ENCODE measurements around the gene DPEP3. TPM values are rescaled to one million over a fixed set of nuclear protein-coding genes. Genes with fewer than 3 reads are reported as not detected.

Gene DPEP3
- total RNA-seq, 2 donors from 2014 or later: not detected

- peaks cover 0 to 76% of the 10 kb centered on the region in 2 donors for H3K4me1 ChIP-seq
- H3K36me3 ChIP-seq: peaks cover 36% of the 10 kb centered on the region
- no peak for DNase-seq (ENCODE audit: low spot score)
- no peak for TF ChIP-seq CTCF (IDR thresholded peaks at IDR 0.05)
- peak overlapping the region; percentile 88 to 99 for H3K4me3 ChIP-seq
- no peaks in the 10 kb centered on the region for H3K9me3 ChIP-seq
- H3K27me3 ChIP-seq: no peaks in the 10 kb centered on the region
- peak overlapping the region; percentile 96 to 99 for H3K27ac ChIP-seq
These were observed 14.4 kb downstream of the DPEP3 start for GRCh38 chr16:67965668-67966548.

- no peak overlapping the region for H3K4me3 ChIP-seq
- TF ChIP-seq CTCF (IDR thresholded peaks at IDR 0.05): no peak
These were observed 15.7 kb downstream of the DPEP3 start for GRCh38 chr16:67964477-67965131.

GRCh38 chr16:67963662-67964321 is 16.5 kb downstream of the DPEP3 start:
- no peak for DNase-seq (ENCODE audit: low spot score)
- H3K9me3 ChIP-seq: no peaks in the 10 kb centered on the region

More at GRCh38 chr16:67964477-67965131, 15.7 kb downstream of the DPEP3 start:
- no peak for DNase-seq (ENCODE audit: low spot score)
- peak overlapping the region; percentile 96 to 99 for H3K27ac ChIP-seq
- H3K9me3 ChIP-seq: no peaks in the 10 kb centered on the region
- H3K4me1 ChIP-seq: peaks cover 0 to 89% of the 10 kb centered on the region in 2 donors
- peaks cover 48% of the 10 kb centered on the region for H3K36me3 ChIP-seq
- no peaks in the 10 kb centered on the region for H3K27me3 ChIP-seq

GRCh38 chr16:67963292-67963661 is 17.0 kb downstream of the DPEP3 start:
- Histone ChIP-seq H3K4me1 (peaks cover 0 to 95% of the 10 kb centered on the region in 2 donors), H3K27me3 (no peaks in the 10 kb centered on the region), H3K36me3 (peaks cover 61% of the 10 kb centered on the region), H3K4me3 (no peak overlapping the region), H3K27ac (peak overlapping the region; percentile 96 to 99), H3K9me3 (no peaks in the 10 kb centered on the region)
- DNase-seq (ENCODE audit: low spot score): no peak
- no peak for TF ChIP-seq CTCF (IDR thresholded peaks at IDR 0.05)

More at GRCh38 chr16:67963662-67964321, 16.5 kb downstream of the DPEP3 start:
- no peak overlapping the region for H3K4me3 ChIP-seq
- H3K27ac ChIP-seq: peak overlapping the region; percentile 96 to 99
- no peaks in the 10 kb centered on the region for H3K27me3 ChIP-seq
- H3K36me3 ChIP-seq: peaks cover 56% of the 10 kb centered on the region
- peaks cover 0 to 90% of the 10 kb centered on the region in 2 donors for H3K4me1 ChIP-seq
- TF ChIP-seq CTCF (IDR thresholded peaks at IDR 0.05): no peak

GRCh38 chr16:67962135-67962534 is 18.2 kb downstream of the DPEP3 start:
- Histone ChIP-seq H3K4me1 (peaks cover 0 to 89% of the 10 kb centered on the region in 2 donors), H3K4me3 (no peak overlapping the region), H3K27ac (peak overlapping the region; percentile 96 to 99), H3K36me3 (peaks cover 72% of the 10 kb centered on the region), H3K9me3 (no peaks in the 10 kb centered on the region), H3K27me3 (no peaks in the 10 kb centered on the region)
- no peak for DNase-seq (ENCODE audit: low spot score)
- no peak for TF ChIP-seq CTCF (IDR thresholded peaks at IDR 0.05)

Data from right atrium auricular region (tissue), 2 donors.